Brain microvascular endothelial cell (primary cell): Measurements from ENCODE around the gene ENO1.

Source experiments
- DNase-seq: peaks from one replicate; pipeline ENCODE4 v3.0.0-alpha.2; 2020
- H3K27ac ChIP-seq: fragments of 250-450 bp; sonication (Bioruptor Pico); 2 replicates; pipeline ENCODE4 v1.5.1; 2020; ENCODE audit warnings: mild to moderate bottlenecking, moderate library complexity
- H3K27me3 ChIP-seq: fragments of 250-450 bp; sonication (Bioruptor Pico); replicated peaks from 2 replicates; pipeline ENCODE4 v1.5.1; 2020; ENCODE audit warnings: mild to moderate bottlenecking
- H3K36me3 ChIP-seq: fragments of 250-450 bp; sonication (Bioruptor Pico); replicated peaks from 2 replicates; pipeline ENCODE4 v1.5.1; 2020; ENCODE audit warnings: mild to moderate bottlenecking
- H3K4me3 ChIP-seq: 2 replicates; pipeline ENCODE4 v1.5.1; 2011; ENCODE audit warnings: low read depth, mild to moderate bottlenecking, control low read depth, low read length, moderate library complexity
- in situ Hi-C: cut with HindIII; loops from 2 replicates; pipeline ENCODE4 v1.10.0; 2017; ENCODE audit warnings: low sequenced_read_pairs, low pct_ligation_motif_present
- TF ChIP-seq, protein P1 (sequence below): IDR thresholded peaks from 2 replicates; pipeline ENCODE4 v1.5.1; 2011; ENCODE audit warnings: low read depth, mild to moderate bottlenecking, moderate library complexity, low read length, control low read depth, inconsistent platforms; ENCODE audit errors: missing control alignments

ENO1 gene

DNA sequence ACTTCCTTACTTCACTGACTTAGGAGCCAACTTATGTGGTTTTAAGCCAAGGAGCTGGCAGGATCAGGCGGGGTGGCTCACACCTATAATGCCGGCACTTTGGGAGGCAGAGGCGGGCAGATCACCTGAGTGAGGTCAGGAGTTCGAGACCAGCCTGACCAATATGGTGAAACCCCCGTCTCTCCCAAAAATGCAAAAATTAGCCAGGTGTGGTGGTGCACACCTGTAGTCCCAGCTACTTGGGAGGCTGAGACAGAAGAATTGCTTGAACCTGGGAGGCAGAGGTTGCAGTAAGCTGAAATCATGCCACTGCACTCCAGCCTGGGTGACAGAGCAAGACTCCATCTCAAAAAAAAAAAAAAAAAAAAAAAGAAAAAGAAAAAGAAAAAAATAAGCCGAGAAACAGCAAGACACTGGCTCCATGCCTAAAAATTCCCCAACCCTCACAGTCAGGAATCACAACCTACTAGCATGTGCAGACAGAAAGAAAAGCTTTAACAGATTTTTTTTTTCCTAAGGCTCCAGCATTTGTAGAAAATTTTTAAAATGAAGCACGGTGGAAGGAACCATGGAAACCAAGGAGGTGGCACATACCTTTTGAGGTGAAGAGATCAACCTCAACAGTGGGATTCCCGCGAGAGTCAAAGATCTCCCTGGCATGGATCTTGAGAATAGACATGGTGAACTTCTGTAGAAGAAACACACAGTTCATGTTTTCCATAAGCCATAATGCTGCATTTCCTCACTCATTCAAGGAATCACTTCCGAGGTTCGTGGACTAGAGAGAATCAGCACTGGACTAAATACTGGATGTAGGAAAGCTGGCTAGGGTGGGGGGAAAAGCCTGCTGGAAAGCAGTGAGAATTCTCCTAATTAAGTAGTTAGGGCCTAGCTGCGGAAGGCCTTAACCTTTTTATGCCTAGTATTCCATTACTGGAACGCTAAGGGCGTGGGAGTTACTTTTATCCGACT lies 4.0 kb downstream of the ENO1 start:
- no peaks in the 10 kb centered on the region for H3K27me3 ChIP-seq
- DNase-seq = no peak
- peaks cover 68% of the 10 kb centered on the region for H3K36me3 ChIP-seq
- H3K27ac ChIP-seq = peak overlapping the region; percentile 49
- no peak overlapping the region for H3K4me3 ChIP-seq
- TF ChIP-seq, protein P1, sequence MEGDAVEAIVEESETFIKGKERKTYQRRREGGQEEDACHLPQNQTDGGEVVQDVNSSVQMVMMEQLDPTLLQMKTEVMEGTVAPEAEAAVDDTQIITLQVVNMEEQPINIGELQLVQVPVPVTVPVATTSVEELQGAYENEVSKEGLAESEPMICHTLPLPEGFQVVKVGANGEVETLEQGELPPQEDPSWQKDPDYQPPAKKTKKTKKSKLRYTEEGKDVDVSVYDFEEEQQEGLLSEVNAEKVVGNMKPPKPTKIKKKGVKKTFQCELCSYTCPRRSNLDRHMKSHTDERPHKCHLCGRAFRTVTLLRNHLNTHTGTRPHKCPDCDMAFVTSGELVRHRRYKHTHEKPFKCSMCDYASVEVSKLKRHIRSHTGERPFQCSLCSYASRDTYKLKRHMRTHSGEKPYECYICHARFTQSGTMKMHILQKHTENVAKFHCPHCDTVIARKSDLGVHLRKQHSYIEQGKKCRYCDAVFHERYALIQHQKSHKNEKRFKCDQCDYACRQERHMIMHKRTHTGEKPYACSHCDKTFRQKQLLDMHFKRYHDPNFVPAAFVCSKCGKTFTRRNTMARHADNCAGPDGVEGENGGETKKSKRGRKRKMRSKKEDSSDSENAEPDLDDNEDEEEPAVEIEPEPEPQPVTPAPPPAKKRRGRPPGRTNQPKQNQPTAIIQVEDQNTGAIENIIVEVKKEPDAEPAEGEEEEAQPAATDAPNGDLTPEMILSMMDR = no peak
- in situ Hi-C loops = no loop called here

DNA sequence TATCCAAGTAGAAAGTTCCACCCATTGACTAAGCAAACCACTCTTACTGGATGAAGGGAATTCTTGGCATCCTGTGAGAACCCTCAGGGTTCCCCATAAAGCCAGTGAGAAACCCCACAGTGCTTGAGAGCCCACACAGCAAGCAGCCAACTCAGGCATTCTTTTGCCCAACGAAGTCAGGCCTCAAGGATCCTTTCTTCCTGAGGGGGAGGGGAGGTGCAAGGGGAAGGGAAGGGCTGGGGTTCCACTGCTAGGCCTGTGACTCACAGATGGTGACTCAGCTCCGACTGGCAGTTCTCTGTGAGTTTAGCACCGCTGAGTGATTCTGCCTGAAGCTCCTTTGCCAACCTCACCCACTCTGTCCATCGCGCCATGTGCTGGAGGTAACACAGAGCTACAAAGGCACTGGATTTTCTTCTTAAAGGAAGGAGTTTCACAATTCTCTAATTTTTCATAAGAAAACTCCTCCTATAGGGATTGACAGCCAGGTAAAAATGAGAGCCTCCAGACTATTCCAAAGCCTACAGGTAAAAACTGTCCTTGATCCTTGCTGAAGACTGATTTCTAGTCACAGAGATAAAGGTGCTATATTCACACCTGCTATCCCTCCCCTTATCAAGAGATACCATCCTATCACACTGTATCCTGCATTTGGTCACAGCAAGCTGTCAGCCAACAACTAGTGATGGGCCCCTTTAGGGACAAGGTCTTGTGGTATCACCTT lies 4.8 kb downstream of the ENO1 start:
- in situ Hi-C loops = no loop called here
- peak overlapping the region; percentile 55 for H3K27ac ChIP-seq
- H3K27me3 ChIP-seq = no peaks in the 10 kb centered on the region
- DNase-seq = peak; percentile 98
- TF ChIP-seq, protein P1 = no peak
- H3K4me3 ChIP-seq = no peak overlapping the region
- peaks cover 77% of the 10 kb centered on the region for H3K36me3 ChIP-seq

DNA sequence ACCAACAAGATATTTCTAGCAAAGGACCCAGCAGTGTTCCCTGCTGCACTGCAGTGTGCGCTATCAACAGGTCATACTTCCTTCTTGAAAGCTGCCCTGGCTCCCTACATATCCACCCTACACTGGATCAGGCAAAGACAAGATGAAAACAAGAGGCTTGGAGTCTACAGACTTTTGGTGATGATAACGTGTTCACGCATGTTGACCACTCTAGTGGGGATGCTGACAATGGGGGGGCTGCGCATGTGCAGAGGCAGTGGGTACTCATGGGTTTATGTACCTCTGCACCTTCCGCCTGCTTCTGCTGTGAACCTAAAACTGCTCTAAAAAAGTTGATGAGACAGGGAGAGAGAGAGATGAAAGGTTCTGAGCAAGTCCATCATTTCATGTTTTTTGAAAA lies 5.5 kb downstream of the ENO1 start:
- no peak for DNase-seq
- Histone ChIP-seq H3K36me3 (peaks cover 84% of the 10 kb centered on the region), H3K27me3 (no peaks in the 10 kb centered on the region), H3K4me3 (peak overlapping the region; percentile 9), H3K27ac (peak overlapping the region; percentile 55)
- in situ Hi-C loops = no loop called here
- TF ChIP-seq, protein P1 = no peak

DNA sequence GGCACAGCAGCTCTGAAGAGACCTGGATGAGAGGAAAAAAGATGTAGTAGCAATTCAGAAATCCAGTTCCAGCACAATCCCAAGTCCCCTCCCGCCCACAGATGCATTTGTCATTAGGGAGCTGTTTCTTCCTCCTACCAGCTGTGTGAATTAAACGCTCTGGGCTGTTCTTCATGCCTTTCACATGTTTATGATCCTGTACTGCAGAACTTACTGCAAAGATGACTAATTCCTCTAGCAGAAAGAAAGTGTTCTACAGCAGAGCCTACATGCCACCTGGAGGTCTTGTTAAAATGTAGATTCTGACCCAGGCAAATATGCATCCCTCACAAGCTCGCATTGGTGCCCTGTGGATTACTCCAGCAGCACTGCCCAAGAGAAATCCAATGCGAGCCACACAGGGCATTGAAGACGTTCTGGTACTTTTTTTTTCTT lies 6.5 kb downstream of the ENO1 start:
- Histone ChIP-seq H3K36me3 (peaks cover 90% of the 10 kb centered on the region), H3K27me3 (no peaks in the 10 kb centered on the region), H3K27ac (no peak overlapping the region), H3K4me3 (no peak overlapping the region)
- TF ChIP-seq, protein P1 = no peak
- in situ Hi-C loops = no loop called here
- DNase-seq = no peak

DNA sequence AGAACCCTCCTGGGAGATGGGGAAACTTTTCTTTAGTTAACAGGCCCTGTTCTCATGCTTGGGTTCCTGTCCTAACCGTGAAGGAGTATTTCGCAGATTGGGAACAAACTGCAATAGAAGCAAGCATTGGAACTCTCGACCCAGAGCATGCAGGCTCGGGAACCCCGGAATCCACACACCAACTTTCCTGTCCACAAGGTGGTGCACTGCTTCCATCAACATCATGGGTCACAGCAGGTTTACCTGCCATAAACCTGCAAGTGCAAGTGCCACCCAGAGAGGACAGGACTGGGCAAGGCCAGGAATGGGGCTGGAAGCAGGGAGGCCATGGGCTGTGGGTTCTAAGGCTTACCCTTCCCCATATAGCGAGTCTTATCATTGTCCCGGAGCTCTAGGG lies 6.9 kb downstream of the ENO1 start:
- no peak overlapping the region for H3K4me3 ChIP-seq
- in situ Hi-C loops = no loop called here
- no peaks in the 10 kb centered on the region for H3K27me3 ChIP-seq
- H3K27ac ChIP-seq = no peak overlapping the region
- TF ChIP-seq, protein P1 = peak; percentile 54
- H3K36me3 ChIP-seq = peaks cover 94% of the 10 kb centered on the region
- DNase-seq = no peak
